ENCODE measurements around the gene SLC27A5.
A peak's percentile ranks its signal among the peaks of the same experiment; 100 is the strongest.

Gene SLC27A5

DNA sequence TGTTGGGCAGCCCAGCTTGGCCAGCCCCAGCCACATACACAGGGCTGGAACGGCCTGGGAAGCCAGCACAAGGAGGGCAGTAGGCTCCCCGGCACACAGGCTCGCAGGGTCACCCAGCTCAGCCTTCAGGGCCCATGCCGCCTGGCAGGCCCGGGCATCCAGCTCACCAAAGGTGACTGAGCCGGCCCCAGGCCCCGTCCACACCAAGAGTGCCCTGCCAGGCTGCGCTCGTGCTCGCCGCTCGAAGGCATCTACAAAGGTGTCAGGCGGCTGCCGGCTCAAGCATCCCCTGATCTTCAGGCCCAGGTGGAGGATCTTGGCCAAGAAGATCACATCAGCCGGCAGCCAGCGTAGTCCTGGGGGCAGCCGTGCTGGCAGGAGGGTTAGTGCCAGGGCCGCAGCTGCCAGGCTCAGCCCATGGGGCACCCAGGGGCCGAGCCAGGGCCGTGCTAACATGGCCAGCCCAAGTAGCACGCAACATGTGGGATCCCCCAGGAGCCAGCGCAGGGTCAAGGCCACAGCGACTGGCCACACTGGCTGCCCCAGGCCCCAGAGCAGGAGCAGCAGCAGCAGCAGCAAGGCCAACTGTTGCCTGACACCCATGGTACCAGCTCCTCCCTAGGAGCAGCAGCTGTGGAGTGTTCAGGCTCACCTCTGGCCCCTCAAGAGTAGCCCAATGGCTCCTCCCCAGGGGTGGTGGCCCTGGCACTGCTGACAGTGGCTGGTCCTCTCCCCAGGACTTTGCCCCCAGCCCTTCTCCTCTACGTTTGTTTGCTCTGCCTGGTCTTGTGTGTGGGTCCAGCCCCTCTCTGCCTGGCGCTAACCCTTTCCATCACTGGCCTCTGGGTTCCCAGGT lies at the start of gene SLC27A5:
TSS of gene SLC27A5 (minus strand) at position 640 of the 856 bp plus-strand sequence. CDS start at position 603, 37 bp downstream.
- DNase-seq: no peak

- DNase-seq: no peak
Measured at GRCh38 chr19:58560921-58561320, 49.1 kb upstream of the SLC27A5 start.

DNA sequence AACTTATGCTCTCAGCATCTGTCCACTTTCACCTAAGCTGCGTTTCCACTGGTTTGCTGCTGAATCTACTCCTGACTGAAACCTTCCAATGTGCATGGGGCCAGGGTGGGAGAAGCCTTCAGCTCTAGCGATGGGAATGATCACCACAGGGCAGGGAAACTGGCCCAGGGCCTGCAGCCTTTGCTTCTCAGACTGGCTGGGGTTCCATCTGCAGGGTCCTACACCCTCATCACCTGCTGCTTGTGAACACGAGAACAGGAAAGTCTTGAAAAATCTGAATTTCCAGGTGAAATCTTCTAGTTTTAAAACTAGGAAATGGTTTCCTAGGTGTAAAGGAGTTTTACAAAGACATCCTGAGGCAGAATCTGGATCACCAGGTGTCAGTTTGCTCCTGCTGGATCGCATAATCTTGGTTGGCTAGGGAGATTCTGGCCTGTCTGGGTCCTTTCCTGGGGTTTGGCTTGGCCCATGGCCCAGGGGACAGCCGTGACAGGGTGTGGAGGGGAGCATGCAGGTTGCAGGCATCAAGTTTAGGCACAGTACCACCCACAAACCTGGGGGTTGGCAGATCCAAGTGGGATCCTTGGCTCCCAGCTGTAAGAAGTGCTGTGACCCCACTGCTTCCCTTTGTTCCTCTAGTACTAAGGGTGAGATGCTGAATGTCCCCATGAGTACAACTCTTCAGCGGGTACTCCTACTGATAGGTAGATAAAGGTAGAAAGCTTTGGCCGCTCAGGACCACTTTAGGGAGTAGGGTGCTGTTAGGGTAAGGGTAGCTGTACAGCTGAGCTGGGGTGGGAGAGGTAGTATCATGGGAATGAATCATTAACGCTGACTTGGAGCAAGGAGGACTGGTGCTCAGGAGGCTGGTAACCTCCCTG lies 48.5 kb upstream of the SLC27A5 start:
- no peak for DNase-seq

DNA sequence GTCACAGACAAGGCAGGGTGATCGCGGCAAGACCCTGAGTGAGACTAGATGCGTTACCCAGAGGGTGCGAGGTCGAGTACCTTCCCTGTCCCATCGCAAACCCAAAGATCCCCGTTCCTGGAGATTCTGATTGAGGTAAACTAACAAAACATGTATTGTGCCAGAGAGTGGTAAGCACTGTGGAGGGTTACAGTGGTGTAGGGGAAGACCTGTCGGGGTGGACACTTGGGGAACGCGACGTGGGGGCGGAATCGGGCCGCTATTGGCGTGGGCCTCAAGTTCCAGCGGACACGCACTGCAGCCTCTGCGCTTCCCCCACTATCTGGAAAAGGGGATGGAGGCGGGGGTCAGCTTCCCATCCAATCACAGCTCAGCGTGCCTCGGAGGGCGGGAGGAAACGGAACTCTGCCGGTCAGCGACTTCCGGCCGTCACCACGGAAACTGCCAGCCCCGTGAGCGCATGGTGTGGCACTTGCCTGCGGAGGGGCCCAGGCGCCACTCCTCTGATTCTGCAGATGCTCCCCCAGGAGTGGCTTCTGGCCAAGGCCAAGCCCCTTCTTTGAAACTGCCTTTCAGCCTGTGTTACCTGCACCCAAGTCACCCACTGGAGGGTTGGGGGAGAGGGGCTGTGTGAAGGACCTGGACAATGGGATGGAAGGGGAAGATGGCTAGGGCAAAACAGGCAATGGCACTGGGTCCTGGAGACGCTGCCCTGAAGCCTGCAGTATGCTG lies 47.6 kb upstream of the SLC27A5 start:
- peak; percentile 92 for DNase-seq

DNA sequence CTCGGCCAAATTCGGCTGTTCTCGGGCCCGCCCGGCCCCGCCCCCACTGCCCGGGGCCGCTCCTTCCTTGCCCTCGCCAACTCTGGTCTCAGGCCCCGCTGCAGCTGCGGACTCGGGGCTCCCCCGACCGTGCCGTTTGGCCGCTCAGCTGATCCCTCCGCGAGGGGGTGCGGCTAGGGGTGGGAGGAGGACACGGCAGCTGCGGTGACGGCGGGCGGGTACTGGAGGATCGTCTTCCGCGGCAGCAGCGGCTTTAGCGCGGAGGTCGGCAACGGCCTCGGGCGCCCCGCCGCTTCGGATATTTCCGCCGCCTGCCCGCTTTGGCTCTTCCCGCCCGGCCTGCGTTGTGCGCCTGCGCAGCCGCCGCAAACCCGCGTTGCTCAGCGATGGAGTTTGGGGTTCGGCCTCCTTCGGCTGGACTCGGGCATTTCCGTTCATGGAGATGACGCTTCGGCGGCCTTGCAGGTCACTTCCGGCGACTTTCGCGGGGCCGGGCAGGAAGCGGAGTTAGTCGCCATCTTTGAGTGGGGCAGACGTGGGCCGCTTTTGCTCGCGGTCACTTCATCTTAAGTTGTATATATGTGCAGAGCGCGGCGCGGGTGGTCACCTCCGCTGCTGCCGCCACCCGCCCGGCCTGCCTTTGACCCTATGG lies 47.0 kb upstream of the SLC27A5 start:
- peak; percentile 100 for DNase-seq

DNA sequence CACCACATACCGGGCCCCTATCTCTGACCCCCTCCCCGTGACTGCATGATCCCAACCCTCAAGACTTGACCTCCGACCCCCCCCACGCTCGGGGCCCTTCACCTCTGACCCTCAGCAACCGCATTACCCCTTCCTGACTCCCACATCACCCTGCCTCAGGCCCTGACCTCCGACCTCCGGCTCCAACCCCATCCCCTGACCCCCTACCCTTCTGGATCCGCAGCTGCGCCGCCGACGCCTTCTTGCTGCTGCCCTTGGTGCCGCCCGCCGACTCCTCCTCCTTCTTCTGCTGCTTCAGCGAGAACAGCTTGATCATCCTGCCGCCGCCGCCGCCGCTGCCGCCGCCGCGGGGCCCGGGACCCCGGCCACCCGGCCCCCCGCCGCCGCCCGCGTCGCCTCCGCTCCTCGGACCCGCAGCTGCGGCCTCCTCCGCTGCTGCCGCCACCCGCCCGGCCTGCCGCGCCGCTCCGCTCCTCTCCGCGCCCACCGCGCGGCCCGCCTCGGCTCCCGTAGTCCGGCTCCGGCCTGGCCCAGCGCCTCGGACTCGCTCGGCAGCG lies 46.4 kb upstream of the SLC27A5 start, which contains the start of gene UBE2M:
TSS of gene UBE2M (minus strand) at position 546 of the 557 bp plus-strand sequence. CDS start at position 316, 230 bp downstream.
- peak; percentile 72 for DNase-seq

GRCh38 chr19:58557221-58558065 lies 45.7 kb upstream of the SLC27A5 start:
- no peak for DNase-seq

DNA sequence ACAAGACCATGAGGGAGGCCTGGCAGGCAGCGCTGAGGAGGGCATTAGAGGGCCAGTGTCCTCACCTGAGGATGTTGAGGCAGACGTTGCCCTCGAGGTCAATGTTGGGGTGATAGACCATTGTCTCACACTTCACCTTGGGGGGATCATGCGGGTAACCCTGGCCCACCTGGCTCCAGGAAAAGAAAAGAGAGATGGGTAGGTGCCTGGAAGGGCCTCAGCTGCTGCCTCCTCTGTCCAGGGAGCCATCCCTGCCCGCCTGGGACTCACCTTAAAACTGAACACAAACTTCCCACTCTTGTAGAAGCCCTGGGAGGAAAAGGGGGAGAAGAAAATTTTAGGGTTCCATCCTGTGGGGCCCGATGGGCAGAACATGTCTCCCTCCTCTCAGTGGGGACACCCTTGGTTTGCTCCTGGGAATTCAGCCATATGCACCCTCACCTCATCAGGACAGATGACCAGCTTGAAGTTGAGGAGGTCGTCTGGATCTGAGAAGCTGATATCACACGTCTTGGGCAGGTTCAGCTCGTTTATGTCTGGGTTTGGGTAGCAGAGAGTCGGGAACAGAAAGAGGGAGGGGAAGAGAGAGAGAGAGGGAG lies 44.9 kb upstream of the SLC27A5 start:
- DNase-seq: no peak

DNA sequence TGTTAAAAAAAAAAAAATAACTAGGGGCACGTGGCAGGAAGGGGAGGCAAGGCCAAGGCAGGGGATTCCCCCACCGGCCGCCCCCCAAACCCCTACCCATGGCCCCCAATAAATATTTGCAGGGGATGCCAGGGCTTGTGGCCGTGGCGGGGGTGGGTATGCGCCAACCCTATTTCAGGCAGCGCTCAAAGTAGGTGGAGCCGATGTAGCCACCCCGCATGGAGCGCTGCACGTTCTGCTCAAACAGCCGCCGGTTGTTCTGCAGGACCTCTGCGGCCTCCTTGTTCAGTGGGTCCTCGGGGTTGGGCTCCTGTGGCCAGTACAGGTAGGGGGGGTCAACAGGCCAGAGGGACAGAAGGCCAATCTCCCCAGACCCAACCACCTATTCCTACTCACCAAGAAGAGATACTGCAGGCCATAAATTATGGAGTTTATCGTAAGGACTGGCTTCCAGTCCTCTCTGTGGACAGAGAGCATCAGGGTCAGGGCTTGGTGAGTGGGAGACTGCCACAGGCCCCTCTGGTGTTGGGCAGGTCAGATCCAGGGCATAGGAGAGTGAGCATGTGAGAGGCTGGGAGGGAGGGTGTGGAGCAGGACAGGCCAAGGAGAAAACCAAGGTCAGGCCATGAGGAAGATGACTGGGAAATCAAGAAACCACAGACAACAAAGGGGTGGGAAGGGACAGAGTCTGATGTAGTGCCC lies 44.3 kb upstream of the SLC27A5 start:
- DNase-seq: no peak

DNA sequence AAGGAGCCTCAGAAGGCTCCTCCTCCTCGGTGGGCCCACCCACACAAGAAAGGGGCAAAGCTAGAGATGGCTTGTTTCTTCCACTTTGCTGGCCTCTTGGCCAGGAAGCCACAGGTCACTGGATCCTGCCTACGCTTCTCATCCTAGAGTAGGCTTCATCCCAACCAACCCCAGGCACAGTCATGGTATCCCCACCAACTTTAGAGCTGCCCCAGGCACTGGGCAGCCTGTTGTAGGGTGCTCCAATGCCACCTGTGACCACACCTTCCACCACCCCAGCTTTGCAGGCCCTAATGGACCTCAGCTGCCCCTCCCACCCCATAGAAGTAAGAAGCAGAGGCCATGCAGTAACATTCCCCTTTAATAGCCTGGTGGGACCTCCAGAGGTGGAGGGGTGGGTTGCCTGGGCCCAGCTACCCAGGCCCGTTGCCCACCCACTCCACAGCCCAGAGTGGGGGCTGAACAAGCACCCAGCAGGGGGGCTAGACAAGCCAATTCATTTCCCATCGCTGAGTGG lies 43.6 kb upstream of the SLC27A5 start:
- DNase-seq: no peak

GRCh38 chr19:58554494-58555368 lies 42.9 kb upstream of the SLC27A5 start, which contains the start of gene CHMP2A:
Gene CHMP2A, minus strand, starts transcription at chr19:58555105. Its CDS starts 893 bp downstream, at chr19:58554212.
- peak; percentile 99 for DNase-seq

DNA sequence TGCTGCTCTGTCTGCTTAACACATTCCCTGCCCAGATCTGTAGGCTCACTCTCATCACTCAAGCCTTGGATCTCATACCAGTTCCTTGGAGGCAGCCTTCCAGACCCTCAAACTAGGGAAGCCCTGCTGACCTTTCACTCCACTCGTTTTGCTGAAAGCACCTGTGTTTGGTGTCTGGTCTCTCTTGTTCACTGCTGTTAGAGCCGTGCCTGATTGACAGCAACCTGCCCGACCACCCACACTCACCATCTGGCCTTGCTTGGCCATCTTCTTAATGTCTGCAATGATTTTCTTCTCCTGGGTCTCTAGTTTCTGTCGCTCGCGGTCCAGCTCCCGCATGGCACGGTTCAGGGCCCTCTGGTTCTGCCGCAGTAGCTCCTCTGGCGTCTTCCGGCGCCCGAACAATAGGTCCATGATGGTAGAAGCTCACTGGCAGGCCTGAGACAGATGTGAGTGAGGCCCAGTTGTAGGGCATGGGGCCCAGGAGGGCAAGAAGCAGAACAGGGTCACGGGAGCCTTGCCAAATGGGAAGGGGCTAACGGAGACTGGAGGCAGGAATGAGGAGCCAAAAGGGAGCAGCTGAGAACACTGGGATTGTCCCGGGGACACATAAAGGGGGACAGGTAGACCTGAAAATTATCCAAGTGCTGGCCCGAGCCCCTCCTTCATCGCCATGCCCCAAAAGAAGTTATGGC lies 42.2 kb upstream of the SLC27A5 start:
- DNase-seq: no peak

GRCh38 chr19:58552655-58553054 lies 40.9 kb upstream of the SLC27A5 start:
- DNase-seq: no peak

DNA sequence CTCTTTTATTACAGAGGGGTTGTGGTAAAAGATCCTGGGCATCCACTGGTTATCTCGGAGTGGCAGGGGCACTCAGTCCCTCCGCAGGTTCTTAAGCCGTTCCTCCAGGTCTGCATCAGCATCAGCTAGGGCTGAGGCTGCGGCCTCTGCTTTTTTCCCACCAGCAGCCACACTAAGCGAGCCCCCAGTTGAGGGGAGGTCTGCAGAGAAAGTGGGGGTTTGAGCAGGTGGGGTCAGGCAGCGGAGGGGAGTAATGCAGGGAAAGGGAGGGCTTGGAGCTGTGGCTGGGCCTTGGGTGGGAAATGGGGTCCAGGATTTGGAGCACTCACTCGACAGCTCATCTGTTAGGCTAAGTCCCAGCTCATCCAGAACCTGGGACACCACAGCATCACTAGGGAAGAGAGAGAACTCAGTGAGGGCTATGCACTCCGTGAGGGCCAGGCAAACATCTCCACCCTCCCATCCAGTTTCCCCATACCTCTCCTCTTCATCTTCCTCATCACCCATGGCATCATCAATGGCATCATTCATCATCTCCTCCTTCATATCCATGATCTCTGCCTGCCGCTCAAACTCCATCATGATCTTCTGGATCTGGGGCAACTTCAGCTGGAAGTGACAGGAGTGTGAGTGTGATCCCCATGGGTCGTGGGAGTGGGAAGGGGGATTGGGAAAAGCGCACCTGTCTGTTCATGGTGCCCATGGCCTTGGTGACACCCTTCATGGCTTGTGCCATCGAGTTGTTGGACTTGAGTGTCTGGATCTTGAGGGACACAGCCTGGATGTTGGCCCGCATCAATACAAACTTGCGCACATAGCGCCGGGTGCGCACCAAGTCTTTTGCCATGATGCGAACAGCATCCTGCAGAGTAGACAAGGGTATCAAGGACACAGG lies 40.0 kb upstream of the SLC27A5 start:
- no peak for DNase-seq

DNA sequence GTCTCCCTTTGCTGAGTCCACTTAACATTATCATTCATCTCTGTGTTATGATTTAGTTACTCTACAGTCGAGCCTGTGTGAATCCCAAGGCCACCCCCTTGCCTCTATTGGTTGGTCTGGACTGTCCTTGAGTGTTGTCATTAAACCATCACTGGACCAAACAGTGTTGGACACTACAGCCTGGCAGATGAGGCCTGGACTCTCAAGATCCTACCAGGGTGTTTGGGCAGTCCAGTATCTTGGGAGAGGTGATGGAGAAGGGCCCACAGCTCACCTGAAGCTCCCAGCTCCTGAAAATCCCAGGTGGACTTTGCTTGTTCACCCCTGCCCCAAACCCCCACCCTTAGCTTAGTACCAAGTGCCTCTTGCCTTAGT lies 39.3 kb upstream of the SLC27A5 start:
- no peak for DNase-seq

DNA sequence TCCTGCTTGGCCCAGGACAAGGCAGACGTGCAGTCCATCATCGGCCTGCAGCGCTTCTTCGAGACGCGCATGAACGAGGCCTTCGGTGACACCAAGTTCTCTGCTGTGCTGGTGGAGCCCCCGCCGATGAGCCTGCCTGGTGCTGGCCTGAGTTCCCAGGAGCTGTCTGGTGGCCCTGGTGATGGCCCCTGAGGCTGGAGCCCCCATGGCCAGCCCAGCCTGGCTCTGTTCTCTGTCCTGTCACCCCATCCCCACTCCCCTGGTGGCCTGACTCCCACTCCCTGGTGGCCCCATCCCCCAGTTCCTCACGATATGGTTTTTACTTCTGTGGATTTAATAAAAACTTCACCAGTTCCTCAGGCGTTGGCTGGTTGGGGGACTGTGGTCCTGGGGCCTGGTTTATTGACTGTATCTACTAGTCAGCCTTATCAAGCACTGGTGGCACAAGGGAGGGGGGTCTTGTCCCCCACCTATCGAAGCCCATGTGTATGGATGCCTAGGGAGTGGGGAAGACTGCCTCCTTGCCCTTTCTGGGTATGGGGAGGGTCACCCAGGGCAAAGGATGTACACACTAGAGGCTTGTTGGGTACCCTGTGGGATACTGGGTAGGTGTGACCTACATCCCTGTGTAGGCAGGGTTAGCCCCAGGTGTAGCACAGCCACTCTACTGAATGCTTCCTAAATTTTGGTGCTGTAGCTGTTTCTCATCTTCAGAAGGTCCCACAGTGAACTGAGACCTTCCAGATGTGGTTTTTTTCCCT lies 38.8 kb upstream of the SLC27A5 start:
- DNase-seq: no peak
